ENCODE measurements around the gene TNNC2.
"Not testable (repeated sequence)": the region's sequence is repeated elsewhere in the genome, so short reads cannot be mapped to it uniquely, and the experiment has no call there.

Gene TNNC2

DNA sequence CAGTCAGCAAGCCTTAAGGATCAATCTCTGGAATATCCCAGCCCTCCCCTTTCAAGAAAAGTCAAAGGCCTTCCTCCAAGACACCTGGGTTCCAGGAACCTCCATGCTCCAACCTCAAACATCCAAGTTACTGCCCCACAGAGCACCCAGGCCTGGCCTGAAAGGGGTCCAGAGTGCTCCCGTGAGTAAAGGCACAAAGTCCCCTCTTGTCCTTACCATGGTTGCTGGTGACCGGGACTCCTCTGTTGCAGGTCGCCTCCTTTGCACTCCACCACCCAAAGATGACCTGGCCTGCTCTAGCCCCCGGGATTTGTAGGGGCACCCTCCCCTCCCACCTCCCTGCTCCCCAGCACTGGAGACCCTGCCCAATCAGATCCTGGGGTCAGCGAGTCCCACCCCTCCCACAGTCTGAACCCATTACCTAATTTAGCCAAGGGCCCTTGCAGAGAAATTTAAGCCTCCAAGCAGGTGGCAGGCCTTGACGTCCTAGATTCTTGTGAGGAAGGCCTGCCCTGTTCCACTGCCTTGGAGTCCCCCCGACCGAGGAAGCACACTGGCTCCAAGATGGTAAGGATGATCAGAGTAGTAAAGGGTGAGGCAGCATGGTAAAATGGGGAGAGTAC lies at the start of gene TNNC2:
TNNC2 (minus strand) TSS at position 283 of the 623 bp plus-strand sequence; CDS start at position 219, 64 bp downstream.
- DNase-seq (ENCODE audit: extremely low spot score, insufficient read length, low read depth) (no peak), FAIRE-seq (no peak)

DNA sequence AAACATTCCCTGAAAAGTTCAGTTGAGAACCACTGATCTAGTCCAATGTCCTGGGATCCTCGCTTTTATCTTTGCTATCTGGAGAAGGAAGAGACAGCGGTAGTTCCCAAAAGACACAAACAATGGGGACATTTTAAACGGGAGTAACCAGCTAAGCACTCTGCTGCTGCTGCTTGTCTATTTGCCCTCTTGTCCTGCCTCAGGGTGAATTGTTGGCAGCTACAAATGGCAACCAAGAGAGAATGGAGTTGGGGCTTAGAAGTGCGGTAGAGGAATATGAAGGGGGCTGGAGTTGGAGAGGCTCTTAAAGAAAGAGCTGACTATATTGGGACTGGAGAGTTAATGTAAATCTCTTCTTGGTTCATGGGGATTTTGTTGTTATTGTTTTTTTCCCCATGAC lies 47.5 kb upstream of the TNNC2 start:
- FAIRE-seq (no peak), DNase-seq (ENCODE audit: extremely low spot score, insufficient read length, low read depth) (no peak)

DNA sequence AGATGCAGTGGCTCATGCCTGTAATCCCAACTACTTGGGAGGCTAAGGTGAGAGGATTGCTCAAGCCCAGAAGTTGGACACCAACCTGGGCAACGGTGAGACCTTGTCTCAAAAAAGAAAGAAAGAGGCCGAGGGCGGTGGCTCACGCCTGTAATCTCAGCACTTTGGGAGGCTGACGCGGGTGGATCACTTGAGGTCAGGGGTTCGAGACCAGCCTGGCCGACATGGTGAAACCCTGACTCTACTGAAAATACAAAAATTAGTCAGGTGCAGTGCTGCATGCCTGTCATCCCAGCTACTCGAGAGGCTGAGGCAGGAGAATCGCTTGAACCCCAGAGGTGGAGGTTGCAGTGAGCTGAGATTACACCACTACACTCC lies 47.0 kb upstream of the TNNC2 start:
- not testable (repeated sequence) for FAIRE-seq; DNase-seq (ENCODE audit: extremely low spot score, insufficient read length, low read depth)

DNA sequence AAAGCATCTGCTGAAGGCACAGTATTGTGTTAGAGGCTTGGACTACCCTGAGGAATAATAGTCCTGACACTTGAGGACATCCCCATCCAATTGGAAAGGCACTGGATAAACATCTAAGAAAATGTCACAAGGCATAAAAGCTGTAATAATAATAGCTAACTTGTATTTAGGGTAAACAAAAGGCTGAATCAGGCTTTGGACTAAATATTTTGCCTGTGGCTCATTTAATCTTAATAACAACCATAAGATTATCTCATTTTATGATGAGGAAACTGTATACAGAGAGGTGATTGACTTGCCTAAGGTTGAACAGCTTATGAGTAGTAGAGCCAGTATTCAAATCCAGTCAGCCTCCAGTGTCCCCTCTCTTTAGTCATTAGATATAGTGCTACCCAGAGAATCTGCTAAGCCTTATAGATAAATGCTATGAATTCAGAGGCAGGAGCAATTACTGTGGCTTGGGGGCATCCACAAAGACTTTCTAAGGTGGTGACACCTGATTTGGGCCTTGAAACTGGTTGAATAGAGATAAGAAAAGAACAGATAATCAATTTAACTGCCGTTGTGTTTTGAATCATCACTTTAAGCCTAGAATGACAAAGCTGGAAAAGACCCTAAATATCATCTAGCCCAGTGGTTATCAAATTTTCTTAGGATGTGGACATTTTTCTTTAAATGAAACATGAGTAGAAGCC lies 46.4 kb upstream of the TNNC2 start:
- no peak for FAIRE-seq

DNA sequence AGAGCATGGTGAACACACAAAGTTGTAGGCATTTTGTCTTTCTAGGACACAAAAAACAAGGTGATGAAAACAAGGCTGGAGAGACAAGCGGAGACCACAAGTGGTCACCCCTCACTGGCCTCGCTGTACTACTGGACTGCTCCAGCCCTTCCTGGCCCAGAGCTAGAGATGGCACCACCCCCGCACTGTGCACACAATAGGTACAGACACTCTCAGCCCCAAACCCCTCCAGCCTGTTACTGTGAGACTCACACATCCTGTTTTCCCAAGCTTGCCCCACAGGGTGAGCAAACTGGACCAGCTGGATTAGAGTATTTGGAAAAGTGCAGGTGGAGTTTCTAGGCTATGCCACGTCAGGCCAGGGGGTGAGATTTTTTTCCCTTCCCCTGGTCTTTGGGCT lies 45.5 kb upstream of the TNNC2 start:
- DNase-seq (ENCODE audit: extremely low spot score, insufficient read length, low read depth) (no peak), FAIRE-seq (no peak)

More for the DNA sequence above, 46.4 kb upstream of the TNNC2 start:
- DNase-seq (ENCODE audit: extremely low spot score, insufficient read length, low read depth), result no peak

DNA sequence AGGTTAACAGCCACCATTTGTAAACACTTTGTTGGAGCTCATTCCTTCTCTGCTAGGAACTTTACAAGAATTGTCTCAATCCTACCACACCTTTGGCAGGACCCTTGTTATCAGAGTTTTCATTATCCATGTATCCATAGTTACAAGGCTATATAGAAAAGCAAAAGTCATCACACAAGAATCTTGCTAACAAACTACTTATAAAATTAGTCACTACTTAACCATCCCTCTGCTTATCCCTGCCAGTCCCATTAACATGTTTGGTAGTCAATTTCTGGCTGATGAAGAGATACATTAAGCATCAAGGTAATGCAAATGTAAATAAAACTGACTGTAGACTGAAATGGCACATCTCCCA lies 40.7 kb upstream of the TNNC2 start:
- DNase-seq (ENCODE audit: extremely low spot score, insufficient read length, low read depth) (no peak), FAIRE-seq (no peak)

DNA sequence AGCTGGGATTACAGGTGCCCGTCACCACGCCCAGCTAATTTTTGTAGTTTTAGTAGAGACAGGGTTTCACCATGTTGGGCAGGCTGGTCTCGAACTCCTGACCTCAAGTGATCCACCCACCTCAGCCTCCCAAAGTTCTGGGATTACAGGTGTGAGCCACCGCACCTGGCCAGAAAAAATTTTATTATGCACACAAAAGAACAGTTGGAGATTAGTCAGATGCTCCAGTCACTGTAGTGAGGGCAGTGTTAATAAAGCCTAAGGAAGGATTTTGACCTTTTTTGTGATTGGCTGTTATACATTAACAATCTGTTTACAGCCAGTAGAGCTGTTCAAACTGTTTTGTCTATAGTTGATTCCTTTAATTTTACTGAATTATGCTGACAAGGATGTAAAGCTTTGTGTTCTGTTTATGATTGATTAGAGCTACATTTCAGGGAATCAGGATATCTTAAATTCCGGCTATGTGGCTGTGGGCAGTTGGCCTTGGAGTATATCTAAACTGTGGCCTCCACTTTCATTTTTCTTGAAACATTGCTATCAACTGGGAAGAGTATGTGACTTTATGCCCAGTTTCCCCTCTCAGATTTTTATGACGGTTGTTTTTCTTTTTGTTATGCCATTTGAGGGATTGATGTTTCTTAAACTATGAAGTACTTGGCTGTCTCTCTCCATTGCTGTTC lies 40.2 kb upstream of the TNNC2 start:
- FAIRE-seq (no peak), DNase-seq (ENCODE audit: extremely low spot score, insufficient read length, low read depth) (no peak)

DNA sequence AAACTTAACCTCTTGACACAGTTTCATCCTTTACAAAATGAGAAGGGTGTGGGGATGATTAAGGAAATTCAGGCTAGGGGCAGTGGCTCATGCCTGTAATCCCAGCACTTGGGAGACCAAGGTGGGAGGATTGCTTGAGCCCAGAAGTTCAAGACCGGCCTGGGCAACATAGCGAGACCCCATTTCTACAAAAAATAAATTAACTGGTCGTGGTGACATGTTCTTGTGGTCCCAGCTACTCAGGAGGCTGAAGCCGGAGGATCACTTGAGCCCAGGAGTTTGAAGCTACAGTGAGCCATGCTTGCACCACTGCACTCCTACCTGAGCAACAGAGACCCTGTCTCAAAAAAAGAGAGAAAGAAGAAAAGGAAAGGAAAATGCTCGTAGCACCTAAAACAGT lies 39.3 kb upstream of the TNNC2 start:
- no peak for FAIRE-seq
- no peak for DNase-seq (ENCODE audit: extremely low spot score, insufficient read length, low read depth)

DNA sequence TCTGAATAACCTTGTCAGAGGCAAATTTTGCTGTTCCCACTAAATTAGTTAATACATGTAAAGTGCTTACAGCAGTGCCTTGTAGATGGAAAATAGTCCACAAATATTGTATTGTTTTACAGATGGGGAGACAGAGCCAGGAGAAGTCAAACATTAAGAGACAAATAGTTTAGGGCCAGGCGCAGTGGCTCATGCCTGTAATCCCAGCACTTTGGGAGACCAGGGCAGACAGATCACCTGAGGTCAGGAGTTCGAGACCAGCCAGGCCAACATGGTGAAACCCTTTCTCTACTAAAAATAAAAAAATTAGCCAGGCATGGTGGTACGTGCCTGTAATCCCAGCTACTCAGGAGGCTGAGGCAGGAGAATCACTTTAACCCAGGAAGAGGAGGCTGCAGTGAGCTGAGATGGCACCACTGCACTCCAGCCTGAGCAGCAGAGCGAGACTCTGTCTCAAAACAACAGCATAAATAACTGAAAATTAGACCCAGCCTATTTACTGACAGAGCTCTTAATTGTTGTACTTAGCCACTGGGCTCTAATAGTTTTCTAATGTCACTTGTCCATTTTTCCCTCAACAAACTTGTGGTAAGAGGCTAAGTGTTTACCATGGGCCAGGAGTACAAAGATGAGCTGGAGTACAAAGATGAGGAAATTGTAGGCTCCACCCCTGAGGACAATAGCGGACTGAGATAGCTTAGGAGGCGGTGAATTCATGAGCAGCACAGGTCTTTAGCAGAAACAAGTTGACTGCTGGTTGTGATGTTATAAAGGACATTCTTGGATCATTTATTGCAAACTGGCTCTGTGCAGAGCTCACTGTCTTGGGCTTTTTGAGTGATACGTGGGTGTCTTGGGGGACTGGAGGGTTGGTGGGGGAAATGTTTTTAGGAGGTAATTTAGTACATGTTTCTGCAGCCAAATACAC lies 36.7 kb upstream of the TNNC2 start:
- DNase-seq (ENCODE audit: extremely low spot score, insufficient read length, low read depth) (no peak), FAIRE-seq (no peak)

DNA sequence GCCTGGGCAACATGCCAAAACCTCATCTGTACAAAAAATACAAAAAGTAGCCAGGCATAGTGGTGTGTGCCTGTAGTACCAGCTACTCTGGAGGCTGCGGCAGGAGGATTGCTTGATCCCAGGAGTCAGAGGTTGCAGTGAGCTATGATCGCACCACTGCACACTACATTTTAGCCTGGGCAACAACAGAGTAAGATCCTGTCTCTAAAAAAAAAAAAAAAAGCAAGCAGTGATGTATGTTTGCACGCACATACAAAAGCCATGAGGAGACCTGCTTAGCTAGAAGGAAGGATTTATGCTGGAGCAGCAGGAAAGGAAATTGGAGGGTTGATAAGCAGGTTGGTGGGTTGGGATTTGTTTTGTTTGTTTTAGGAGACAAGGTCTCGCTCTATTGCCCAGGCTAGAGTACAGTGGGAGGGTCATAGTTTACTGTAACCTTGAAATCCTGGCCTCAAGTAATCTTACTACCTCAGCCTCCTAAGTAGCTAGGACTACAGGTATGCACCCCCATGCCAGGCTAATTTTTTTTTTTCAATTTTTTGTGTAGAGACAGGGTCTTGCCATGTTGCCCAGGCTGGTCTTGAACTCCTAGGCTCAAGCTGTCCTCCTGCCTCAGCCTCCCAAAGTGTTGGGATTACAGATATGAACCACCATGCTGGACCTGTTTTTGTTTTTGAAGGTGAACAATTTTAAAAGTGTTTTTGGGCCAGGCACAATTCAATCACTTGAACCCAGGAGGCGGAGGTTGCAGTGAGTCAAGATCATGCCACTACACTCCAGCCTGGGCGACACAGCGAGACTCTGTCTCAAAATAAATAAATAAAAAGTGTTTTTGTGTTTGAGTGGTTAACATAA lies 34.3 kb upstream of the TNNC2 start:
- FAIRE-seq (no peak), DNase-seq (ENCODE audit: extremely low spot score, insufficient read length, low read depth) (no peak)

DNA sequence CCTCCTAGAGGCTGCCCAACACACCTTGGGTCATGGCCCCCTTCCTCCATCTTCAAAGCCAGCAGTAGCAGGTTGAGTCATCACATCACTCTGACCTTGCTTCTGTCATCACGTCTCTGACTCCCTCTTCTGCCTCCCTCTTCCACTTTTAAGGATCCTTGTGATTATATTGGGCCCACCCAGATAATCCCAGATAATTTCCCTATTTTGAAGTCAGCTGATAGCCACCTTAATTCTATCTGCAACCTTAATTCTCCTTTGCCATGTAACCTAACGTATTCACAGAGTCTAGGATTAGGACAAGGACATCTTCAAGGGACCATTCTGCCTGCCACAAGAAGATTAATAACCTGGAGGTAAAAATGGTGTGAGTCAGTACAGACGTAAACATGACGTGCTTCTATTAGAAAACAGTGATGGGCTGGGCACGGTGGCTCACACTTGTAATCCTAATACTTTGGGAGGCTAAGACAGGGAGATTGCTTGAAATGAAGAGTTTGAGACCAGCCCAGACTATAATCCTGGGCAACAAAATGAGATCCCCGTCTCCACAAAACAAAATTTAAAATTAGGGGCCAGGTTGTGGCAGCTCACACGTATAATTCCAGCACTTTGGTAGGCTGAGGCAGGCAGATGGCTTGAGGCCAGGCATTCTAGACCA lies 33.6 kb upstream of the TNNC2 start:
- FAIRE-seq (no peak), DNase-seq (ENCODE audit: extremely low spot score, insufficient read length, low read depth) (no peak)

DNA sequence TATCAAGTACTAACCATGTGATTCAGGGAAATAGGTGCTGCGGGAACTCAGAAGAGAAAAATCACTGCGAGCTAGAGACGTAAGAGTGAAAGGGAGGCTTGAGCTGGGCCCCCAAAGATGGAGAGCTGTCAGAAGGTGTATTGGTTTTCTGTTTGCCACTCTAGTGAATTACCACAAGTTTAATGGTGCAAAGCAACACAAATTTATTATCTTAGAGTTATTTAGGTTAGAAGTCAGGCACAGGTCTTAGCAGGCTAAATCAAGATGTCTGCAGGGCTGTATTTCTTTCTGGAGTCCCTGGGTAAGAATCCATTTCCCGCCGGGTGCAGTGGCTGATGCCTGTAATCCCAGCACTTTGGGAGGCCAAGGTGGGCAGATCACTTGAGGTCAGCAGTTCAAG lies 32.8 kb upstream of the TNNC2 start:
- DNase-seq (ENCODE audit: extremely low spot score, insufficient read length, low read depth), result no peak
- FAIRE-seq, result no peak

DNA sequence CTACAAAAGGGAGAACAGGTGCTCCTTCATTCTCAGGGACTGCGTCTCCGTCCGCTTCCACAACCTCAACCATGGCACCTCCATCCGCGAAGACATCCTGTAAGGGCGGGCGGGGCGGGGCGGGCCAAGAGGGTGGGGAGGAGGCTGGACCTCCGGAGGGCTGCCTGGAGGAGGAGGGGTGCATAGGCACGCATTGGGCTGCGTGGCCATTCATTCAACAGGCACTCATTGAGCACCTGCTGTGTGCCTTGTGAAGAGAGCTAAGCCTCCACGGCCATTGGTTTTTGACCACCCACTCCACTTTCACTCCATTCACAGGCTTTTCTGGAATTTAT lies 30.7 kb upstream of the TNNC2 start:
- DNase-seq (ENCODE audit: extremely low spot score, insufficient read length, low read depth), result peak; percentile 56
- FAIRE-seq, result no peak

DNA sequence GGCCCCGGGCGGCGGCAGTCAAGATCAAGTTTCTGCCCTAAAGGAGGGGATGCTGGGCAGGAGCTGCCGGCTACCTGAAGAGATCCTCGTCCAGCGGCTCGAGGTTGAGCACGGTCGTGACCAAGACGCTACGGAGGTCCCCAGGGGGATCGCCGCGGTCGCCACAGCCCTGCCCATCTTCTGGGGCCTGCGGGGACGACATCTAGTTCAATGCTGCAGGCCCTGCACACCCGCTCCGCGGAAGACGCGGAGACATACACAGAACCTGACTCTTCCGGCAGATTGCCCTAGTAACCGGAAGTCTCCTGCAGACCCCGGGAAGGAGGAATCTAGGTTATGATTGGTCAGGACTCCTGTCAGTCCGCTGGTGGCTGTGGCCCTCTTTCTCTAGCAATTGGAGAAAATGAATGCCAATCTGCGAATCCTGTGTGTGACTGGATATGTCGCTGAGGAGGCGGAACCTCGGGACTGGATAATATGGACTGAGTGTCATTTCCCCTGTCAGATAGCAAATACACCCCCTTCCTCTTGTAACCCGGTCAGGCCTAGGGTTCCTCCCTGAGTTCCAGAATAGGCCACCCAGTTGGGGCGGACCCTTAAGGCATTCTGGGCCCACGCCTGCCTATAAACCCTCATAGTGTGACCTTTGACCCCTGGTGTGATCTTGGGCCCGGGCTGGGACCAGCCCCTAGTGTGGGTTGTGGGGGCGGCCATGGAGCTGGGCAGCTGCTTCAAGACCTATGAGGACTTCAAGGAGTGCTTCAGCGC lies 30.2 kb upstream of the TNNC2 start, which contains the start of the genes ACOT8 and ZSWIM3:
ACOT8 (minus strand) TSS at position 279 of the 768 bp plus-strand sequence; CDS start at position 202, 77 bp downstream.
ZSWIM3 (plus strand) TSS at position 501 of the 768 bp plus-strand sequence; CDS start at position 713, 212 bp downstream.
- peak; percentile 97 for DNase-seq (ENCODE audit: extremely low spot score, insufficient read length, low read depth)

DNA sequence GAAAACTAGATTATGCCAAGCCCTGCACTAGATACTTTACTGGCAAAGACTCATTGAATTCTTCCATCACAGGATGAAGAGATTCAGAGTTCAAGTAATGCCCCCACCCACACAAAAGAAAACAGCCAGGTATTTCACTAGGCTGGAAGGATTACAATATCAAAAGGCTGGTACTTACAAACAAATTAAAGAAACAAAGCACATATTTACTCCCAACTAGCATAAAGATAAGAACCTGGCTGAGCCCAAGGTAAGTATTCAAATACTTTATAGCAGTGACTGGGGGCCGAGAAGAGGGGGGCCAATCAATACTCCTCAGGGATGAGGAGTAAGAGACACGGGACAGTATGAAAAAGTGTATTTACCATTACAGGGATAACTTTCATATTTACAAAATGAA lies 26.4 kb upstream of the TNNC2 start:
- DNase-seq (ENCODE audit: extremely low spot score, insufficient read length, low read depth), result no peak
- no peak for FAIRE-seq

More for the DNA sequence above, 30.2 kb upstream of the TNNC2 start, which contains the start of the genes ACOT8 and ZSWIM3:
- FAIRE-seq, result peak; percentile 96

DNA sequence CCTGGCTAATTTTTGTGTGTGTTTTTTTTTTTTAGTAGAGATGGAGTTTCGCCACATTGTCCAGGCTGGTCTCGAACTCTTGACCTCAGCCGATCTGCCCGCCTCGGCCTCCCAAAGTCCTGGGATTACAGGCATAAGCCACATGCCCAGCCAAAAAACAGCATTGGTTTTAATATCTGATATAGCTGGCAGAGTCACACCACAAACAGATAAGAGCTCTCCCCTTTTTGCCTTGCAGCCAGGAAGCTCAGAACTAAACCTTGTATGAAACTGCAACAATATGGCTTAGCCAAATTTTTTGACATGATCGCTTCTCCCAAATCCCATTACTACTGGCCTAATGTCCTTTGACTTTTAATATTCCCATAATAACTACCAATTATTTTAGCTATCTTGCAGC lies 25.2 kb upstream of the TNNC2 start:
- DNase-seq (ENCODE audit: extremely low spot score, insufficient read length, low read depth) (no peak), FAIRE-seq (no peak)

DNA sequence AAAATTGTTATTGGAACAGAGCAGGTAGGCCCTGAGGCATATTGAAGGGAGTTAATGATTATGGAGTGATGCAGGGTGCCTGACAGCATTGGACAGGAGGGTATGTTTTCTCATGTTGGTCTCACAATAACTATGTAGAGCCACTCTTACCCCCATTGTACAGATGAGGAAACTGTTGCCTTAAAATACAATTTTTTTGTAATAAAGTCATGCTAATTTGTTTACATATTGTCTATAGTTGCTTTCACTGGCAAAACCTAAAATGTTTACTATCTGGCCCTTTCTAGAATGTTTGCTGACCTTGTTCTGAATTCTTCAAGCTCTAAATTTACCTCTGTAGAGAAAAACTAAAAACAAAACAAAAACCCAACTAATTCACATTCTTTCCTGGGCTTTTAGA lies 24.4 kb upstream of the TNNC2 start:
- no peak for FAIRE-seq
- no peak for DNase-seq (ENCODE audit: extremely low spot score, insufficient read length, low read depth)

DNA sequence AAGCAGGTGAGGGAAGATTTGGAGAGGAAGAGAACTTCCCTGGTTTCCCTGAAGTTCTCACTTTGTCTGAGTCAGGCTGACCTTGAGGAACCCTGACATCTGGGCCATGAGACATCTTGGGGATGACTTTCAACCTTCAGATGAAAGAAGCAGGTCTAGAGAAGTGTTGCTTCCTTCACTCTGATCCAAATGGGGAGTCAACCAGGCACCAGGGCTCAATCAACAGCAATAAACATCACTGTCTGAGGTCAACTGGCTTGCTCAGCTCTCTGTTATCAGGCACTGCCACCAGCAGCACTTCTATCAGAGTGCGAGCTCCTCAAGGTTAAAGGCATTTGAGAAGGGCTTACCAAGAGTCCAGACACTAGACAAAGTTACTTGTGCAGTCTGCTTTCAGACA lies 23.8 kb upstream of the TNNC2 start:
- no peak for FAIRE-seq
- DNase-seq (ENCODE audit: extremely low spot score, insufficient read length, low read depth), result no peak

Data from GM18507 (cell line).